Kidney glomerular epithelial cell (primary cell): ENCODE results near the gene USP7.

ENCODE experiments used
- DNase-seq: peaks from one replicate; lab custom pipeline; 2025; lab: John Stamatoyannopoulos, UW

USP7 gene

DNA sequence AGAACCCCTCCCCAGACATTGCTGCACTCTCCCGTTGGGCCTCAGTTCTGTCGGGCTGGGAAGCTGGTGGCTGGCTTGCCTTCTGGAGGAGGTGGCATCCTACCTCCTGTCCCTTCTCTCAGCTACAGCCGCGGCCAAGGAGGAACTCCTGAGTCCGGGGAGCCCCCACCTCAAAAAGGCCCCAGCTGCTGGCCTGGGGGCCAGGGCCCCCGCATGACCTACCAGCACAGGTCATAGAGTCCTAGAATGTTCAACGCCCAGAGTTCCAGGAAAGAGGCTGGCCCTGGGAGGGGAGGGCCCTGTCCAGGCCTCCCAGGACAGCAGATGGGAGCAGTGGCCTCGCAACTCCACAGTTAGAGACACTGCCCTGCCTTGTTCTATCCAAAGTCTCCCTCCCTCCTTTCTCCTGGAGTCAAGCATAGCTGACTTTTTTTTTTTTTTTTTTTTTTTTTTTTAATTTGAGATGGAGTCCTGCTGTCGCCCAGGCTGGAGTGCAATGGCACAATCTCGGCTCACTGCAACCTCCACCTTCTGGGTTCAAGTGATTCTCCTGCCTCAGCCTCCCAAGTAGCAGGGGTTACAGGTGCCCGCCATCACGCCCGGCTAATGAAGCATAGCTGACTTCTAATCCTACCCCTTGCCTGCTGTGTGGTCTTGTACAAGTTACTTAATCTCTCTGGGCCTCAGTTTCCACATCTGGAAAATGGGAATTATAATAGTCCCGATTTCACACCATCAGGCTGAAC, 102.0 kb downstream of the USP7 start:
- no peak for DNase-seq

GRCh38 chr16:8859913-8860881, 103.5 kb downstream of the USP7 start:
- no peak for DNase-seq

GRCh38 chr16:8858994-8859912, 104.5 kb downstream of the USP7 start:
- DNase-seq, result no peak

DNA sequence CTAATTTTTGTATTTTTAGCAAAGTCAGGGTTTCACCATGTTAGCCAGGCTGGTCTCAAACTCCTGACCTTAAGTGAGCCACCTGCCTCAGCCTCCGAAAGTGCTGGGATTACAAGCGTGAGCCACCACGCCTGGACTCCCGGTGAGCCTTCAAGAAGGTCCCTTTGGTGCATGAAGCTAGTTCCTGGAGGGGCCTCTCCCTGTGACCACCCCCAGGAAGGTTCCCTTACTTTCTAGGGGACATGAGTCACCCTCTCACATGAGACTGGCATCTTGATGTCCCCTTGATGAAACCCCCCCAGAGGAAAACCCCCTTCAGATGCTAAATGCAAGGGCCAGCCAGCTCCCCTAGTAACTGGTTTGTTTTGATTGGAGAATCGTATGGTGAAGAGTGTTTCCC, 107.7 kb downstream of the USP7 start:
- DNase-seq, result no peak

- no peak for DNase-seq
Observed at GRCh38 chr16:8855051-8855786, 108.5 kb downstream of the USP7 start.

DNA sequence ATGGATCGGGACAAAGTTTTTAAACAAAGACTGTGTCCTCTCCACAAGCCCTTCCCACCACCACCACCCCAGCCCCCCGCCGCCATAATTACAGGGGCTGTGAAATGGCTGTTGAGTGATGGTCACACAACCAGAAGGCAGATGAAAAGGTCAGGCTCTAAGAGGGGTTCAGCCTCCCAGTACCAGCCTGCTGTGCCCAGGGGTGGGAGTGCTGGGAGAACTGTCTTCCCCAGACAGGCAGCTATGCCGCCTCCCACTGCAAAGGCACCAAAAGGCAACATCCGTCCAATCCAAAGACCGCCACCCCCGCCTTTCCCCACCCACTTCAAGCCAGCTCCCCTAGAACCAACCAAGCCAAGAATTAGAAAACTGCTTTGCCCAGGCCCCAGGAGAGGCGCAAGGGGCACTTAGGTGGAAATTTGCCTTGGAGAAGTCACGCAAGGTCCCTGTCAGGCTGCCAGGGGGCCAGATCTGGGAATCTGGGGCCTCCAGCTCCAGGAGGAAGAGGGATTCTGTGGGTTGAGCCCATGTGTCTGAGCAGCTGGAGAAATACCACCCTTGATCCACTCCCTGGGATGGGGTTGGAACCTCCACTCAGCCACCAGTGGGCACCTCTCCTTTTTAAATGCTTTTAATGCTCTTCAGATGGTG, 109.3 kb downstream of the USP7 start:
- no peak for DNase-seq

GRCh38 chr16:8853611-8854010, 110.1 kb downstream of the USP7 start:
- DNase-seq, result no peak

DNA sequence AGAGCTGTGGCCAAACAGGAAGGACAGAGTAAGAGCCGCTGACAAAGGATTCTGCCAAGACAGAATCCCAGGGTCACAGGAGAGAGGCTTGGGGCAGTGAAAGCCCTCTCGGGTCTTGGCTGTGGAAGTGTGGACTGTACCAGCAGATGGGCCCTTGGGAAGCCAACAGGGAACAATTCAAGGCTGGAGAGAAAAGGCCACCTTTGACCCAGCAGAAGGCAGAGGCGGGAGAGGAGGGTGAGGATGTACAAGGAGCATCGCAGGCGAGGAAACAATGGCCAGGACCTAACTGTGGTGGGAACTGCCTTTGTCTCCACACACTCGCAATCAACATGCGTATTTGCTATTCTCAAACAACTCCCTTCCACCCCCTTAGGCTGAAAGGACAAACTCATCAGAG, 110.6 kb downstream of the USP7 start:
- no peak for DNase-seq

DNA sequence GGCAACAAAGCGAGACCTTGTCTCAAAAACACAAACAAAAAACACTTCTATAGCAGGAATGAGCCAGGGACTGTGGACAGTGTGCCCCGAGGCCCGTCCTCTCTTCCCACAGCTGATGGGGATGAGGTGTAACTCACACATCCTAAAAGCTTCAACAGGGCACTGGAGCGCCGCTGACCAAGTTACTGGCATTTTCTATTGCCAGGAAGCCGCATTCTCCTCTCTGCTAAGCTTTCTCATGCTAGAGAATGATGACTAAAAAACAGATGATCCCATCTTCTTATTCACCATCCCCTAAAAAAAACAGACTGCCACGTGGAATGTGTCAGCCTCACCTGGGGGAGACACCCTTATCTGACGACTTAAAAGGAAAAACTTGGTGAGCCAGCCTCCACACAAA, 111.2 kb downstream of the USP7 start:
- DNase-seq, result no peak

DNA sequence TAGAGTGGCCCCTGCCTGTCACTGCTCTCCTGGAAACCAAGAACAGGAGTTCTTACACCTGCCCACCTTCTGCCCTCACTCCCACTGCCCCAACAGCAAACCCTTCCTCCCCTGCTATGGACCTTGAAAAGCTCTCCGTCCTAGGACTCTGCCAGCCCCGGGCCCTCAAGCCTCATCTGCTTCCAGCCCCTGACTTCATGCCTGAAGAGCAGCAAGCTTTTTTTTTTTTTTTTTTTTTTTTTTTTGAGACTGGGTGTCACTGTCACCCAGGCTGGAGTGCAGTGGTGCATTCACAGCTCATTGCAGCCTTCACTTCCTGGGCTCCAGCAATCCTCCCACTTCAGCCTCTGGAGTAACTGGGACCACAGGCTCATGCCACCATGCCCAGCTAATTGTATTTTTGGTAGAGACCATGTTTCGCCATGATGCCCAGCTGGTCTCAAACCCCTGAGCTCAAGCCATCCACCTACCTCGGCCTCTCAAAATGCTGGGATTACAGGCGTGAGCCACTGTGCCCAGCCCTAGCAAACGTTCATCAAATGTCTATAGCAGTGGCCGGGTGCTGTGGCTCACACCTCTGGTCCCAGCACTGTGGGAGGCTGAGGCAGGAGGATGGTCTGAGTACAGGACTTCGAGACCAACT, 111.8 kb downstream of the USP7 start:
- DNase-seq, result no peak

DNA sequence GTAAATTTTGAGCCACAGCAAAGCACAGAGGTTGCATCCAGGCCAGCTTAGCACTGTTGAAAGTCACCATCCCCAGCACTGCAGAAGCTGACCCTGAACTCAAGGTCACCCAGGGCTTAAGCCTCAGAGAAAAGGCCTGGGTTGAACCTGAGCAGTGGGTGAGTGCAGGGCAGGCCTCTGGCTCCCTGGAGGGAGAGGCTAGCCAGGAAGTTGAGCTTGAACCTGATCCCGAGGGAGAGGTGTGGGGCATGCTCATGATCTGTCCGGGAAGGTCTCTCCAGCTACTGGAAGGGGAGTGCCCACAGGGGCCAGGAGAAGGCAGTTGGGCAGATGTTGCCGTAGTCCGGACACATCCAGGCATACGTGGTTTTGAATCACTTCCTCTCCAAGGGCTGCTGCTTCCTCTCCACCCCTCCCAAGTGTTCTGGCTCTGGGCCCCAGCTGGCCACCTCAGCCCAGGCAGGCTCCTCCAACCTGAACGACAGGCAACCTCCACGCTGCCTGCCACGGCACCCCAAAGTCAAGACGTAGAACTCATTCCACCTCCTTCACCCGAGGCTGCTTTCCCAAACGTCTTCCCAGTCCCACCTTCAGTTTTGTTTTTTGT, 113.3 kb downstream of the USP7 start:
- peak; percentile 14 for DNase-seq

- no peak for DNase-seq
Observed at GRCh38 chr16:8849411-8850011, 114.2 kb downstream of the USP7 start.

- peak; percentile 41 for DNase-seq
Observed at GRCh38 chr16:8848939-8849391, 114.7 kb downstream of the USP7 start.

DNA sequence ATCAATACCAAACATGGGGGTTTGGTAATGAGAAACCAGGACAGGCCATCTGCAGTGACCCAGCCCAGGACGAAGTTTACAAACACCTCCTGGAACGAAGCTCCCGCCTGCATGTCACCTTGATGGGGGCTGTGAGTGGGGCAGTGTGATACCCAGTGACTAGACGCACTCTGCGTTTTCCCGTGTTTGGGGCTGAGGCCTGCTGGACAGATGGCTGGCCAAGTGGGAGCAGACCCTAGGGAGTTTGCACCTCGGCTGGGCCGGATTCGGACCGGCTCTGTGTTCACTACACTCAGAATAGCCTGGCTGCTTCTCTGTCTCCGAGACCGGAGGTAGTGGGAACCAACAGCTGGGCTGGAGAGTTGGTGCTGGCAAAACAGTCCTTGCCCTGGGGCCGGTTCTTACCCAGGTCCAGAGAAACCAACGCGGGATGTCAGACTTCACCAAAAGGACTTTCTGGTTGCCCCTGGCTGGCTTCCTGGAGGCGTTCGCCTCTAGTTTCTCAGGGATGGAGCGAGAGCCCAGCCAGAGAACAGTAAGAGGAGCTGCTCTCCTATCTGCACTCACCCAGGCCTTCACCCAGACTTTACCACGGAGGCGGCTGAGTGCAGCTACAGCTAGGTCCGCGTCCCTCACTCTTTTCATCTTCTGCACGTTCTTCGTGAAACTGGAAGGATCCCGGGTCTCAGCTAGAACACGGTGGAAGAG, 115.3 kb downstream of the USP7 start:
- no peak for DNase-seq

DNA sequence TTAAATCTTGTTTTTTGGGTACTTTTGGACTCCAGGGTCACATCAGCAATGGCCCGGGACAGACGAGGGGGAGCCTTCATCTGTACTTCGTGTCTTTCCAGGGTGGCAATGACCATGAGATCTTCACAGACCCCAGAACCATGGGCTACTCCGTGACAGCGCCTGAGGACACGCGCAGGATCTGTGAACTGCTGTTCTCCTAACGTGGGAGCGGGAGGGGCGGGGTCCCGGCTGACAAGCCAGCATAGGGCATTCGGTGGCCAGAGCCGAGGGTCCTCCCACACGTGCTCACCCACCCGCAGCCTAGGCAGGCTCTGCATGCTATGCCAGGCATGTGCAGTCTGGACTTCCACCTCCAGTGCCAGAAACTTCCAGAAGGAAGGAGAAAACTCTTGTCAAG, 116.1 kb downstream of the USP7 start:
- DNase-seq, result no peak

GRCh38 chr16:8847145-8847544, 116.6 kb downstream of the USP7 start:
- no peak for DNase-seq

- no peak for DNase-seq
Observed at GRCh38 chr16:8846401-8846932, 117.2 kb downstream of the USP7 start.

DNA sequence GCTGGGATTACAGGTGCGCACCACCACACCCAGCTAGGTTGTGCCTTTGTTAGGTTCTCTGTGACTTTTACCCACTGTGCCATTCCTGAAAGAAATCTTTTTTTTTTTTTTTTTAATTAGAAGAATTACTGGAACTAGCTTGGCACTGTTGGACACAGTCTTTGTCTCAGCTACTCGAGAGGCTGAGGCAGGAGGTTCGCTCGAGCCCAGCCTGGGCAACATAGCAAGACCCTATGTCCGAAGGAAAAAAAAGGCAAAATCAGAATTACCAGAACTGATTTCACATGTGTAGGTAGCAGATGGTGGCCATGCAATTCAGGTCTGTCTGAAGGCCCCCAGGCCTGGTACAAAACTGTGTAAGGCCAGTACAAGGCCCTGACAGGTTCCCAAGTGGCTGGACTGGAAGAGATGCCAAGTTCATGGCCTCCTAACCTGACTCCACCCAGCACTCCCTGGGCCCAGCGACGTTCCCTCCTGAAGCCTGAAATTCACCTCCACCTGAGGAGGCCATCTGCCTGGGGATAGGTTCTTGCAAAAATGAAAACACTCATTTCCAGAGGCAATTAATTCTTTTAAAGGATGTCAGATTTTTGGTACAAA, 117.9 kb downstream of the USP7 start:
- no peak for DNase-seq
